Measurements from ENCODE around the gene TENT4A. TPM values are rescaled to one million over a fixed set of nuclear protein-coding genes. Genes with fewer than 3 reads are reported as not detected.

Gene TENT4A
- total and polyA plus RNA-seq, 2 of the 13 experiments (the other 11 are each of a cell fraction or from before 2014, with no cell fraction given): 6.3 to 13.3 TPM

GRCh38 chr5:6772886-6773285, 59.7 kb downstream of the TENT4A start:
- ATAC-seq: no peak
- CTCF ChIA-PET (ENCODE audit: low intra/inter-chr PET ratio, low total read pairs): no interaction called here

More at GRCh38 chr5:6772886-6773285, 59.7 kb downstream of the TENT4A start:
- H3K9me3 ChIP-seq (ENCODE audit: low read length): no peaks in the 10 kb centered on the region
- H3K4me3 ChIP-seq (replicated peaks in 1 of 3; ENCODE audit: insufficient read depth in 1 of 3, low read depth in 2 of 3, low read length in 3 of 3): no peak overlapping the region
- BruUV-seq (replicated peaks): no TSS peak
- POLR2A ChIA-PET: no interaction called here
- no peak overlapping the region for H3K4me2 ChIP-seq (ENCODE audit: low read depth, low read length)
- FAIRE-seq: no peak
- no peak for DNase-seq (ENCODE audit: low spot score)
- 0 out of 5 replicates have a peak, but pooled peaks cover 0 to 3% of the 10 kb centered on the region in 2 experiments for H3K27me3 ChIP-seq (ENCODE audit: control insufficient read depth in 1 of 2, insufficient read depth in 2 of 2, low read length in 2 of 2)
- TF ChIP-seq ZNF121 (CRISPR knock-in tag; IDR thresholded peaks at IDR 0.05) (no peak), THAP8 (CRISPR knock-in tag; IDR thresholded peaks at IDR 0.05; ENCODE audit: borderline replicate concordance) (no peak), ETS1 (CRISPR knock-in tag; IDR thresholded peaks at IDR 0.05) (no peak), ZNF672 (CRISPR knock-in tag; IDR thresholded peaks at IDR 0.05) (no peak), ZNF740 (CRISPR knock-in tag; IDR thresholded peaks at IDR 0.05) (no peak), ZMYM4 (CRISPR knock-in tag; IDR thresholded peaks at IDR 0.05) (no peak), ZFP36L1 (CRISPR knock-in tag; IDR thresholded peaks at IDR 0.05) (no peak), KLF11 (CRISPR knock-in tag; IDR thresholded peaks at IDR 0.05) (no peak), FOXA1 (IDR thresholded peaks at IDR 0.05) (no peak), FOXA1 (CRISPR knock-in tag; IDR thresholded peaks at IDR 0.05) (no peak), PHF20 (CRISPR knock-in tag; IDR thresholded peaks at IDR 0.05) (no peak), ZNF124 (CRISPR knock-in tag; IDR thresholded peaks at IDR 0.05) (no peak)
- TF ChIP-seq, protein P1, sequence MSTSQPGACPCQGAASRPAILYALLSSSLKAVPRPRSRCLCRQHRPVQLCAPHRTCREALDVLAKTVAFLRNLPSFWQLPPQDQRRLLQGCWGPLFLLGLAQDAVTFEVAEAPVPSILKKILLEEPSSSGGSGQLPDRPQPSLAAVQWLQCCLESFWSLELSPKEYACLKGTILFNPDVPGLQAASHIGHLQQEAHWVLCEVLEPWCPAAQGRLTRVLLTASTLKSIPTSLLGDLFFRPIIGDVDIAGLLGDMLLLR (CRISPR knock-in tag; IDR thresholded peaks at IDR 0.05): no peak
- TF ChIP-seq, protein P2, sequence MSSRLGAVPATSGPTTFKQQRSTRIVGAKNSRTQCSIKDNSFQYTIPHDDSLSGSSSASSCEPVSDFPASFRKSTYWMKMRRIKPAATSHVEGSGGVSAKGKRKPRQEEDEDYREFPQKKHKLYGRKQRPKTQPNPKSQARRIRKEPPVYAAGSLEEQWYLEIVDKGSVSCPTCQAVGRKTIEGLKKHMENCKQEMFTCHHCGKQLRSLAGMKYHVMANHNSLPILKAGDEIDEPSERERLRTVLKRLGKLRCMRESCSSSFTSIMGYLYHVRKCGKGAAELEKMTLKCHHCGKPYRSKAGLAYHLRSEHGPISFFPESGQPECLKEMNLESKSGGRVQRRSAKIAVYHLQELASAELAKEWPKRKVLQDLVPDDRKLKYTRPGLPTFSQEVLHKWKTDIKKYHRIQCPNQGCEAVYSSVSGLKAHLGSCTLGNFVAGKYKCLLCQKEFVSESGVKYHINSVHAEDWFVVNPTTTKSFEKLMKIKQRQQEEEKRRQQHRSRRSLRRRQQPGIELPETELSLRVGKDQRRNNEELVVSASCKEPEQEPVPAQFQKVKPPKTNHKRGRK (CRISPR knock-in tag; IDR thresholded peaks at IDR 0.05): no peak
- TF ChIP-seq, protein P3, sequence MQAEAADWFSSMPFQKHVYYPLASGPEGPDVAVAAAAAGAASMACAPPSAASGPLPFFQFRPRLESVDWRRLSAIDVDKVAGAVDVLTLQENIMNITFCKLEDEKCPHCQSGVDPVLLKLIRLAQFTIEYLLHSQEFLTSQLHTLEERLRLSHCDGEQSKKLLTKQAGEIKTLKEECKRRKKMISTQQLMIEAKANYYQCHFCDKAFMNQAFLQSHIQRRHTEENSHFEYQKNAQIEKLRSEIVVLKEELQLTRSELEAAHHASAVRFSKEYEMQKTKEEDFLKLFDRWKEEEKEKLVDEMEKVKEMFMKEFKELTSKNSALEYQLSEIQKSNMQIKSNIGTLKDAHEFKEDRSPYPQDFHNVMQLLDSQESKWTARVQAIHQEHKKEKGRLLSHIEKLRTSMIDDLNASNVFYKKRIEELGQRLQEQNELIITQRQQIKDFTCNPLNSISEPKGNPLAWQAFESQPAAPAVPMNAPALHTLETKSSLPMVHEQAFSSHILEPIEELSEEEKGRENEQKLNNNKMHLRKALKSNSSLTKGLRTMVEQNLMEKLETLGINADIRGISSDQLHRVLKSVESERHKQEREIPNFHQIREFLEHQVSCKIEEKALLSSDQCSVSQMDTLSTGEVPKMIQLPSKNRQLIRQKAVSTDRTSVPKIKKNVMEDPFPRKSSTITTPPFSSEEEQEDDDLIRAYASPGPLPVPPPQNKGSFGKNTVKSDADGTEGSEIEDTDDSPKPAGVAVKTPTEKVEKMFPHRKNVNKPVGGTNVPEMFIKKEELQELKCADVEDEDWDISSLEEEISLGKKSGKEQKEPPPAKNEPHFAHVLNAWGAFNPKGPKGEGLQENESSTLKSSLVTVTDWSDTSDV (CRISPR knock-in tag; IDR thresholded peaks at IDR 0.05): no peak
- no peaks in the 10 kb centered on the region for H3K79me2 ChIP-seq (ENCODE audit: insufficient read depth, low read length)
- H3K9ac ChIP-seq (ENCODE audit: insufficient read depth, low read depth, low read length): no peak overlapping the region
- no peaks in the 10 kb centered on the region for H4K20me1 ChIP-seq (ENCODE audit: insufficient read depth, low read length)
- H3K36me3 ChIP-seq (replicated peaks in 1 of 2; ENCODE audit: control insufficient read depth in 1 of 2, insufficient read depth in 2 of 2, low read length in 2 of 2): no peaks in the 10 kb centered on the region
- H3K4me1 ChIP-seq (ENCODE audit: insufficient read depth, low read length): peaks cover 9% of the 10 kb centered on the region; the same call in 1 of the 2 replicates
- intact Hi-C loops (cut with micrococcal nuclease; ENCODE audit: unreplicated experiment): no loop called here
- WGBS (ENCODE audit: low lambda C conversion rate): 50% methylated on average over 9 of the region's 11 CpGs
- no peak overlapping the region for H2AFZ ChIP-seq (ENCODE audit: low read length)
- in situ Hi-C loops (cut with HindIII; ENCODE audit: extremely low pct_ligation_motif_present, low pct_unique_long_range_greater_than_20kb): no loop called here
- no peak overlapping the region for H3K27ac ChIP-seq (ENCODE audit: extremely low read length, insufficient read depth, low read length)

Data from HepG2 (cell line).